ENCODE data around the gene PDE10A. TPM values are rescaled to one million over a fixed set of nuclear protein-coding genes. Genes with fewer than 3 reads are reported as not detected.

The PDE10A gene
- total and polyA plus RNA-seq, 2 of the 8 experiments (the other 6 are each of a cell fraction or from before 2014, with no cell fraction given): 1.1 to 2.4 TPM

DNA sequence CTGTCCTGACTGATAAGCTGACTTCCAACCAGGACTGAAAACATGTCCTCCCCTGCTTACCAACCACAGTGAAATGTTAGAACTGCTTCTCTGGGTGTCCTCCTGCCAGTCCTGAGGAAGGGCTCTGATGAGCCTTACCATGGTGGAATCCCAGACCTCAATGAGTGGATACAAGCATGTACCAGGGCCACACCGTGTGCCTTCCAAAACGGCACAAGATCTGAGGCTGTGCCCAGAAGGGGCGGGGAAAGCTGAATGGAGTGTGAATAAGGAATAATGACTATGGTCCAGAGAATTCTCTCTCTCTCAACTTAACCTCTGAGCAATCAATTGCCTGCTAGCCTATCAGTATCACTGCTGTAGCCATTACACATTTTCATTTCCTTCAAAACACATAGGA, 51.7 kb downstream of the PDE10A start:
- Histone ChIP-seq H3K4me2 (ENCODE audit: insufficient read depth in 1 of 2, low read depth in 2 of 2, low read length in 2 of 2) (no peak overlapping the region), H3K23me2 (ENCODE audit: low read depth, low read length) (no peaks in the 10 kb centered on the region), H3K56ac (replicated peaks; ENCODE audit: insufficient read length, low read depth, low read length) (no peak overlapping the region), H3K18ac (ENCODE audit: extremely low read depth, low read length) (no peak overlapping the region), H3K4me1 (replicated peaks in 1 of 4; ENCODE audit: control insufficient read depth in 3 of 4, insufficient read depth in 4 of 4, low read length in 3 of 4) (peaks cover 0 to 7% (median 3%) of the 10 kb centered on the region in 4 experiments; a peak in 3 of 7 replicates), H4K5ac (ENCODE audit: insufficient read length, low read depth, low read length) (no peak overlapping the region), H3K4me3 (ENCODE audit: extremely low read depth in 1 of 4, insufficient read depth in 2 of 4, low read depth in 3 of 4, low read length in 4 of 4) (no peak overlapping the region), H3K23ac (ENCODE audit: insufficient read length) (no peak overlapping the region), H2AFZ (ENCODE audit: low read length) (no peak overlapping the region), H3K36me3 (ENCODE audit: control insufficient read depth in 2 of 4, insufficient read depth in 4 of 4, low read length in 3 of 4) (no peaks in the 10 kb centered on the region), H3K4ac (replicated peaks; ENCODE audit: insufficient read length, low read depth, low read length) (no peak overlapping the region), H2BK20ac (ENCODE audit: low read length) (no peak overlapping the region), H3K79me2 (ENCODE audit: control insufficient read depth in 1 of 2, insufficient read depth in 2 of 2, low read length in 2 of 2) (no peaks in the 10 kb centered on the region), H3K9me3 (ENCODE audit: insufficient read depth in 2 of 2, low read depth in 1 of 2, low read length in 1 of 2) (no peaks in the 10 kb centered on the region; a peak in 1 of 4 replicates), H3K27ac (ENCODE audit: low read depth, low read length) (no peak overlapping the region), H3K9ac (replicated peaks in 1 of 4; ENCODE audit: extremely low read depth in 1 of 4, low read depth in 3 of 4, low read length in 3 of 4) (no peak overlapping the region), H4K91ac (replicated peaks; ENCODE audit: insufficient read length, low read length) (no peak overlapping the region), H2AK5ac (ENCODE audit: low read depth, low read length) (no peak overlapping the region), H2BK12ac (ENCODE audit: low read depth, low read length) (no peak overlapping the region), H2BK15ac (ENCODE audit: low read length) (no peak overlapping the region), H2BK120ac (replicated peaks; ENCODE audit: low read depth, low read length) (no peak overlapping the region), H3K27me3 (replicated peaks in 1 of 4; ENCODE audit: control insufficient read depth in 3 of 4, extremely low read depth in 1 of 4, insufficient read depth in 3 of 4, low read length in 3 of 4) (no peaks in the 10 kb centered on the region), H4K20me1 (replicated peaks in 1 of 2; ENCODE audit: control insufficient read depth in 1 of 2, insufficient read depth in 2 of 2, low read length in 2 of 2) (no peaks in the 10 kb centered on the region), H3K14ac (ENCODE audit: insufficient read length) (no peak overlapping the region), H3K79me1 (ENCODE audit: low read depth, low read length) (no peaks in the 10 kb centered on the region), H4K8ac (ENCODE audit: extremely low read depth, insufficient read depth, low read length) (no peak overlapping the region; the same call in 1 of the 2 replicates), H2BK5ac (ENCODE audit: low read depth, low read length) (no peak overlapping the region)
- DNase-seq (ENCODE audit: low read depth in 1 of 2, low spot score in 2 of 2) (no peak), FAIRE-seq (no peak)
- ChIA-PET POLR2A (ENCODE audit: partially characterized antibody) (no interaction called here), CTCF (ENCODE audit: partially characterized antibody) (no interaction called here)
- 92% methylated on average over 3 of the region's 3 CpGs; no CpG with 5 or more reads in 1 of the 2 experiments for WGBS, 2 experiments (ENCODE audit: extremely low coverage in 1 of 2, insufficient coverage in 1 of 2, insufficient read length in 1 of 2, insufficient replicate concordance in 2 of 2, low coverage in 1 of 2, low lambda C conversion rate in 2 of 2, missing lambda C conversion rate in 1 of 2)
- TF ChIP-seq JUND (IDR thresholded peaks at IDR 0.05; ENCODE audit: low read length): no peak
- TF ChIP-seq, protein P1, sequence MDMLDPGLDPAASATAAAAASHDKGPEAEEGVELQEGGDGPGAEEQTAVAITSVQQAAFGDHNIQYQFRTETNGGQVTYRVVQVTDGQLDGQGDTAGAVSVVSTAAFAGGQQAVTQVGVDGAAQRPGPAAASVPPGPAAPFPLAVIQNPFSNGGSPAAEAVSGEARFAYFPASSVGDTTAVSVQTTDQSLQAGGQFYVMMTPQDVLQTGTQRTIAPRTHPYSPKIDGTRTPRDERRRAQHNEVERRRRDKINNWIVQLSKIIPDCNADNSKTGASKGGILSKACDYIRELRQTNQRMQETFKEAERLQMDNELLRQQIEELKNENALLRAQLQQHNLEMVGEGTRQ (IDR thresholded peaks at IDR 0.05; ENCODE audit: low read length): no peak
- TF ChIP-seq CEBPB (IDR thresholded peaks at IDR 0.05; ENCODE audit: low read depth, low read length): no peak
- no peak for TF ChIP-seq MAFK (IDR thresholded peaks at IDR 0.05; ENCODE audit: low read depth, low read length)
- no peak for TF ChIP-seq NRF1 (IDR thresholded peaks at IDR 0.05; ENCODE audit: low read depth, low read length)
- TF ChIP-seq POU5F1 (IDR thresholded peaks at IDR 0.05; ENCODE audit: low read depth, low read length): no peak
- no peak for TF ChIP-seq POLR2A (IDR thresholded peaks at IDR 0.05; ENCODE audit: control extremely low read depth in 1 of 2, low read depth in 2 of 2, low read length in 2 of 2)
- TF ChIP-seq BRCA1 (IDR thresholded peaks at IDR 0.05; ENCODE audit: low read depth, low read length): no peak
- TF ChIP-seq, protein P2, sequence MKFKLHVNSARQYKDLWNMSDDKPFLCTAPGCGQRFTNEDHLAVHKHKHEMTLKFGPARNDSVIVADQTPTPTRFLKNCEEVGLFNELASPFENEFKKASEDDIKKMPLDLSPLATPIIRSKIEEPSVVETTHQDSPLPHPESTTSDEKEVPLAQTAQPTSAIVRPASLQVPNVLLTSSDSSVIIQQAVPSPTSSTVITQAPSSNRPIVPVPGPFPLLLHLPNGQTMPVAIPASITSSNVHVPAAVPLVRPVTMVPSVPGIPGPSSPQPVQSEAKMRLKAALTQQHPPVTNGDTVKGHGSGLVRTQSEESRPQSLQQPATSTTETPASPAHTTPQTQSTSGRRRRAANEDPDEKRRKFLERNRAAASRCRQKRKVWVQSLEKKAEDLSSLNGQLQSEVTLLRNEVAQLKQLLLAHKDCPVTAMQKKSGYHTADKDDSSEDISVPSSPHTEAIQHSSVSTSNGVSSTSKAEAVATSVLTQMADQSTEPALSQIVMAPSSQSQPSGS (IDR thresholded peaks at IDR 0.05; ENCODE audit: low read length): no peak
- TF ChIP-seq CBX5 (IDR thresholded peaks at IDR 0.05; ENCODE audit: low read depth, low read length): no peak
- no peak for TF ChIP-seq GABPA (IDR thresholded peaks at IDR 0.05; ENCODE audit: borderline replicate concordance, insufficient read depth, low read length)
- TF ChIP-seq FOSL1 (IDR thresholded peaks at IDR 0.05; ENCODE audit: insufficient read depth, low read depth, low read length): no peak
- TF ChIP-seq TAF7 (optimal IDR thresholded peaks at IDR 0.05; ENCODE audit: borderline replicate concordance, low read depth, low read length): no peak
